GM12878 (cell line): ENCODE results near the gene ATP7B.

Experiments used
- CTCF ChIP-seq, 3 experiments: IDR thresholded peaks in 2 of 3; conservative IDR thresholded peaks in 1 of 3; 2 replicates each; pipeline ENCODE4 v1.5.1; 2011; ENCODE audit warnings: low read depth in 3 of 3, low read length in 3 of 3, mild to moderate bottlenecking in 3 of 3, control low read depth in 2 of 3, moderate library complexity in 2 of 3, inconsistent platforms in 1 of 3, mixed read lengths in 1 of 3; ENCODE audit not compliant: control insufficient read depth in 2 of 3, insufficient read depth in 1 of 3; ENCODE audit errors: extremely low read depth in 1 of 3
- JUNB ChIP-seq: IDR thresholded peaks from 2 replicates; pipeline ENCODE4 v1.6.1; 2016; ENCODE audit warnings: antibody characterized with exemption, mild to moderate bottlenecking
- KAT2A ChIP-seq: conservative IDR thresholded peaks from 2 replicates; pipeline ENCODE4 v1.6.1; 2011; ENCODE audit warnings: low read depth, low read length; ENCODE audit not compliant: control insufficient read depth
- POLR2A ChIP-seq: IDR thresholded peaks from 2 replicates; pipeline ENCODE4 v1.6.1; 2011; ENCODE audit warnings: low read depth, mild to moderate bottlenecking, low read length
- POLR2AphosphoS5 ChIP-seq: IDR thresholded peaks from 2 replicates; pipeline ENCODE4 v1.6.1; 2011; ENCODE audit warnings: mild to moderate bottlenecking, low read length, inconsistent platforms
- RAD21 ChIP-seq: IDR thresholded peaks from 2 replicates; pipeline ENCODE4 v1.6.1; 2011; ENCODE audit warnings: mild to moderate bottlenecking, low read depth, low read length, moderate library complexity; ENCODE audit not compliant: insufficient read depth
- SPI1 ChIP-seq: IDR thresholded peaks from 2 replicates; pipeline ENCODE4 v1.6.1; 2011; ENCODE audit warnings: low read depth, mild to moderate bottlenecking, low read length, moderate library complexity, borderline replicate concordance; ENCODE audit not compliant: insufficient read depth
- TF ChIP-seq, protein P1 (sequence below): fragments of 450-650 bp; IDR thresholded peaks from 2 replicates; pipeline ENCODE4 v1.6.1; 2016; ENCODE audit warnings: mild to moderate bottlenecking

DNA sequence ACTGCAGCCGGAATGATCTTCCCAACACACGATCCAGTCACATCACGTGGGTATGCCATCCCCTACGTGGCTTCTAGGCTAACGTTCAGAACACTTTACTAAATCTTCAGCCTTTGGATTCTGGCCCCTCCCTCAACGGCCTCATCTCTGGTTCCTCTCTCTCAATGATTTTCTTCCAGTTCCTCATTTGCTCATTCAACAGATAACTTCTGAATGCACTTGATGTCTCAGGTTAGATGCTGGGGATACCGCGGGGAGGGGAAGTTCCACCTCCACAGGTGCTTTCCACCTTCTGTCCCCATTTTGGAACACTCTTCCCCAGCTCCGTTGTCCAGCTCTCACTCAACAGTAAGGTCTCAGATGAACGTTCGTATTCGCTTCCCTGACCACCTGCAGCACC lies 66.1 kb downstream of the ATP7B start:
- TF ChIP-seq POLR2AphosphoS5 (no peak), POLR2A (no peak), JUNB (no peak), RAD21 (no peak), CTCF (IDR thresholded peaks at IDR 0.05 in 2 of 3, conservative IDR thresholded peaks at IDR 0.05 in 1 of 3; ENCODE audit: control insufficient read depth in 2 of 3, extremely low read depth in 1 of 3, insufficient read depth in 1 of 3, low read depth in 3 of 3, low read length in 3 of 3) (no peak), KAT2A (no peak), SPI1 (peak; percentile 97)
- TF ChIP-seq, protein P1, sequence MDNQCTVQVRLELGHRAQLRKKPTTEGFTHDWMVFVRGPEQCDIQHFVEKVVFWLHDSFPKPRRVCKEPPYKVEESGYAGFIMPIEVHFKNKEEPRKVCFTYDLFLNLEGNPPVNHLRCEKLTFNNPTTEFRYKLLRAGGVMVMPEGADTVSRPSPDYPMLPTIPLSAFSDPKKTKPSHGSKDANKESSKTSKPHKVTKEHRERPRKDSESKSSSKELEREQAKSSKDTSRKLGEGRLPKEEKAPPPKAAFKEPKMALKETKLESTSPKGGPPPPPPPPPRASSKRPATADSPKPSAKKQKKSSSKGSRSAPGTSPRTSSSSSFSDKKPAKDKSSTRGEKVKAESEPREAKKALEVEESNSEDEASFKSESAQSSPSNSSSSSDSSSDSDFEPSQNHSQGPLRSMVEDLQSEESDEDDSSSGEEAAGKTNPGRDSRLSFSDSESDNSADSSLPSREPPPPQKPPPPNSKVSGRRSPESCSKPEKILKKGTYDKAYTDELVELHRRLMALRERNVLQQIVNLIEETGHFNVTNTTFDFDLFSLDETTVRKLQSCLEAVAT: no peak
